GM11168 (cell line): ENCODE data around the gene IFI30.

Experiments
- in situ Hi-C: fragments of 300-500 bp; cut with MboI; formaldehyde crosslinking; loops from one replicate; pipeline ENCODE4 v1.12.0; 2022; ENCODE audit warnings: low sequenced_read_pairs; ENCODE audit not compliant: unreplicated experiment

IFI30 gene

DNA sequence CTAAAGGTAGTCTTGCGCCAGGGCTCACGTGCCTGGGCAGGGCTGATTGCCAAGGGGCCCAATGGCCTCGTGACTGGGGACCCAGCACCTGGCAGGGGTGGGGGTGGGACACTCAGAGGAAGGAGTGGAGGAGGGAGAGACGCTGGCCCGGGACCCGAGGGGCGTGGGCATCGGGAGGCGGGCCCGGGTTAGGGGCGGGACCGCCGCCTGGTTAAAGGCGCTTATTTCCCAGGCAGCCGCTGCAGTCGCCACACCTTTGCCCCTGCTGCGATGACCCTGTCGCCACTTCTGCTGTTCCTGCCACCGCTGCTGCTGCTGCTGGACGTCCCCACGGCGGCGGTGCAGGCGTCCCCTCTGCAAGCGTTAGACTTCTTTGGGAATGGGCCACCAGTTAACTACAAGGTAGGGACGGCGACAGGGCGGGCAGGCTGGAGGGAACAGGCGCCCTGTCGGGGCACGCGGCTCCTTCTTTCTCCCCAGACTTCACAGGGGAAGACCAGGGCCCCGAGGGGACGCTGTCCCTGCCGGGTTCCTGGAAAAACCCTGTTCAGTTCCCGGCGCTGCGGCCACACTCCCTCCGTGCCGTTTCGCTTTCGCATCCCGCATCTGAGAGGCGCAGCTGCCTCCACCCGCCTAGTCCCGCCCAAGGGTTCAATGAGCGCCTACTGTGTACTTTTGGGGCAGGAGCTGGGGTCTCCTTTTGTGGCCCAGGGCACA is at the start of gene IFI30:
Gene IFI30 (plus strand): TSS at position 242 of the 717 bp plus-strand sequence. CDS start 29 bp downstream, at position 271.
- in situ Hi-C loops, result no loop called here

GRCh38 chr19:18123819-18124218 is 49.8 kb upstream of the IFI30 start:
- in situ Hi-C loops, result no loop called here

DNA sequence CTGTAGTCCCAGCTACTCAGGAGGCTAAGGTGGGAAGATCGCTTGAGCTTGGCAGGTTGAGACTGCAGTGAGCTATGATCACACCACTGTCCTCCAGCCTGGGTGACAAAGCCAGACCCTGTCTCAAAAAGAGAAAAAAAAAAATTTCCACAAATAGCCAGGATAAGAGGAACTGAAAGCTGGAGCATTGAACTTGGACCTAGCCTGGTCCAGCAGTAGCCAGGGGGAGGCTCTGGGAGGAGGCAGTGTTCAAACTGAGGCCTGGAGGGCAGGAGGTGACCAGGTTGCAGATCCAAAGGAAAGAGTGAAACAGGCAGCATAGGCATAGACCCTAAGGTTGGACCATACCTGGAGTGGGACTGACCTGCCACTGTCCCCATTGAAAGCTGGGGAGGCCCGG is 47.5 kb upstream of the IFI30 start:
- in situ Hi-C loops, result no loop called here

- in situ Hi-C loops, result no loop called here
These were observed 45.6 kb upstream of the IFI30 start for GRCh38 chr19:18128044-18128443.

DNA sequence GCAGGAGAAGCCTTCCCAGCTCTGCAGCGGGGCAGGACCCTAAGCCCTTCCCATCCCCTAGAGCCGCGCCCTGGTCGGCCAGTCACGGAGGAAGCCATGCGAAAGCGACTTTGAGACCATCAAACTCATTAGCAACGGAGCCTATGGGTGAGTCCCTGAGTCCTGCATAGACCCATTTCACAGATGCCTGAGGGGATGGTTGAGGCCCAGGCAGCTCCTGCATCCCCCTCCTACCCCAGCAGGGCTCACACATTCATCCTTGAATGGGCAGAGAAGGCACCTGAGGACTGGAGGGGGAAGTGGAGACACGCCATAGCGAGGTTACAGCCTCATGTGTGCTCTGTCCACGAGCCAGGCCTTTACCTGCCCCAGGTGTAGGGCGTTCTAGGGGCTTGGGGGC is 44.8 kb upstream of the IFI30 start:
- in situ Hi-C loops, result no loop called here

DNA sequence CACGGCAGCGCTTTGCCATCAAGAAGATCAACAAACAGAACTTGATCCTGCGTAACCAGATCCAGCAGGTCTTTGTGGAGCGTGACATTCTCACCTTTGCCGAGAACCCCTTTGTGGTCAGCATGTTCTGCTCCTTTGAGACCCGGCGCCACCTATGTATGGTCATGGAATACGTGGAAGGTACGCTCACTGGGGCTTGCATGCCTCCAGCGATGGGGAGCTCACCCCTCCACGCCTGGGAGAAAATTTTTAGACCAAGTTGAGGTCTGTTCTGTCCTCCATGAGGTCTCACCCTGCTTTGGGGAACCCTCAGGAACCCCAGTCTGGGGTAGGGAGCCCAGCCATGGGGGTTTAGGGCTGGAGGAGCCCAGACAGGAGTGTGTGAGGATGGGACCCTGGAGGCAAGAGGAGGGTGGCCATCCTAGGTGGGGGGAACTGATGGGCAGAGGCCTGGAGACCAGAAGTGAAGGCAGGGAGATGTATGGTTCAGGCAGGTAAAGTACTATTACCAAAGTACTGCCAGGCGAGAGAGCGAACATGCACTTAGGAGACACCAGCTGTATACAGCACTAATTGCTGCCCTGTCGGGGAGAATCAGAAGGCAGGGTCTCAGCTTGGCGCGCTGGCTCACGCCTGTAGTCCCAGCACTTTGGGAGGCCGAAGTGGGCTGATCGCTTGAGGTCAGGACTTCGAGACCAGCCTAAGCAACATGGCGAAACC is 42.9 kb upstream of the IFI30 start:
- in situ Hi-C loops, result no loop called here

DNA sequence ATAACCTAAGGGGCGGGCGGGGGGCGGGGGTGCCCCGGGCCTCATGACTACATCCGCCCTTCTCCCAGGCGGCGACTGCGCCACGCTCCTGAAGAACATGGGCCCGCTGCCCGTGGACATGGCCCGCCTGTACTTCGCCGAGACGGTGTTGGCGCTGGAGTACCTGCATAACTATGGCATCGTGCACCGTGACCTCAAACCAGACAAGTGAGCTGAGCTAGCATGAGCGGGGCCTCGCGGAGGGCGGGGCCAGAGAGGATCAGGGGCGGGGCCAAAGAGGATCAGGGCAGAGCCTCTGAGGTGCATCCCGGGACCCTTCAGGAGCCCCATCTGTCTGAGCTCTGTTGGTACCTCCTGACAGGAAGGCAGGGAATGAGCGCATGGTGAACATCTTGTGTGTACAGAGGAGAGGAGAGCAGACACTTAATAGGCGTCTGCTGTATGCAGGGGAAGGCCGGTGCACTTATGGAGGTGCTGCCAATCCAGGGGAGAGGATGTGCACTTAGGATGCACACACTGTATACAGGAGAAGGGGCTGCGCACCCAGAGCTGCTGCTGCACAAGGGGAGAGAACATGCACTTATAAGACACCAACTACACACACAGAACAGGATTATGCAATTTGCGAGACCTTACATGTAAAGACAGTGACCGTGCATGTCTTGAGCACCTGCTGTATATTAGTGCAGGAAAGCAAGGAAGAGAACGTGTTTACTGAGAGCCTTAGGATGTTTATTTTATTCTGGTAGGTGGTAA is 41.6 kb upstream of the IFI30 start:
- in situ Hi-C loops, result no loop called here

DNA sequence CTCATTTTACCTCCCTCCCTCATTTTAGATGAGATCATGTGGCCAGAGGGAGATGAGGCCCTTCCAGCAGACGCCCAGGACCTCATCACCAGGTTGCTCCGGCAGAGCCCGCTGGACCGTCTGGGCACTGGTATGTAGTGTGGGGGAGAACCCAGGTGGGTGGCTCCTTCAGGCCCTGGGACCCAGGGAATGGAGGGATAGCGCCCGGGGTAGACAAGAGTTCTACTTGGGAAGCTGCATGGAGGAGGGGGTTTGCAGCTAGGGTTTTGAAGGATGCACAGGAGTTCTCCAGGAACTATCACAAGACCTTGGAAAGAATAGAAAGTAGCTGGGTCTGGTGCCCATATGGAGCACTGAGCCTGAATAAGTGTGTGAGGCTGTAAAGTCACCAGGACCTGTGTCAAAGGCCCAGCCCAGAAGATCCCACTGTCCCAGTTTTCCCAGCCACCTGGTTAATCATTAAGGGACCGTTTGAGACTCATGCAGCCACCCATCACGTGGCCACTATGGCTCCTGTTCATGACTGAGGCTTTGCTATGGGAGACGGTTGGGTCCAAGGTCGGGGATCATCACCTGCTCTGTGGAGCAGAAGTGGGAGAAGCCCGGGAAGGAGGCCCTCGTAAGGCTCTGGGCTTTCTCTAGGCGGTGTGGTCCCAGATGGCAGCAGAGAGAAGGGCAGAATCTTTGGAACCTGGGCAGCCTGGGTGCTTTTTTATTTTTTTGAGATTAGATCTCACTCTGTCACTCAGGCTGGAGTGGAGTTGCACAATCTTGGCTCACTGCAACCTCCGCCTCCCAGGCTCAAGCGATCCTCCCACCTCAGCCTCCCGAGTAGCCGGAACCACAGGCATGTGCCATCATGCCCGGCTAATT is 37.7 kb upstream of the IFI30 start:
- in situ Hi-C loops, result no loop called here

DNA sequence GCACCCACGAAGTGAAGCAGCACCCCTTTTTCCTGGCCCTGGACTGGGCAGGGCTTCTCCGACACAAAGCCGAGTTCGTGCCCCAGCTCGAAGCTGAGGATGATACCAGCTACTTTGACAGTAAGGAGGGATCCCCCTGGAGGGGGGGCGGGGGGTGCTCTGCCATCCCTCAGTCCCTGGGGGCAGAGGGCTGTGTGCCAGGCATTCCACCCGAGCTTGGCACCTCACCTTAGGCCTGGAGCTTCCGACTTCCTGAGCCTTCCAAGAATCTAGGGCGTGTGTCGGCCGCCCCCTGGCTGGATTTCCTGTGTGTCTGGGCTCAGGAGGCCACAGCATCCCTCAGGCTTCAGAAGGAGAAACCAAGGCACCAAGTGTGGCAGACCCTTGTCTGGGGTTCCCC is 36.4 kb upstream of the IFI30 start:
- in situ Hi-C loops, result no loop called here

DNA sequence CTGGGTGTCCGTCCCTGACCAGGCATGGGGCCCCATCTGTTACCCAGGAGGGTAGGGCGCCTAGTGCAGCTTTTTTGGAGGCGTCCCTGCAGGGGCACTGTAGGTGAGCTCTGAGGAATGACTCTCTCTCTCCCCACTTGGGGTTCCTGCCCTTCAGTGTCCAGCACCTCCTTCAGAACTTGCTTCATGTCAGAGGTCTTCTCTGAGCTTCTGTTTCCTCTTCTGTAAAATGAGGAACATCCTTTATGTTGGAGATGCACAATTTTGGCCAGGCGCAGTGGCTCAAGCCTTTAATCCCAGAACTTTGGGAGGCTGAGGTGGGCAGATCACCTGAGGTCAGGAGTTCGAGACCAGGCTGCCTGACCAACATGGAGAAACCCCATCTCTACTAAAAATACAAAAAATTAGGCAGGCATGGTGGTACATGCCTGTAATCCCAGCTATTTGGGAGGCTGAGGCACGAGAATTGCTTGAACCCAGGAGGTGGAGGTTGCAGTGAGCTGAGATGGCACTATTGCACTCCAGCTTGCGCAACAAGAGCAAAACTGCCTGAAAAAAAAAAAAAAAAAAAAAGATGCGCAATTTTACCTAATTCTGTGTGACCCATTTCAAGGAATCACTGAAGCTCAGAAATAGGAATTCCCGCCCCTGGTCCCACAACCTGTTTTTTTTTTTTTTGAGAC is 35.8 kb upstream of the IFI30 start:
- in situ Hi-C loops, result no loop called here

- in situ Hi-C loops, result no loop called here
These were observed 33.1 kb upstream of the IFI30 start for GRCh38 chr19:18140473-18140872.

GRCh38 chr19:18141031-18141430 is 32.6 kb upstream of the IFI30 start:
- in situ Hi-C loops, result no loop called here

- in situ Hi-C loops, result no loop called here
These were observed 29.7 kb upstream of the IFI30 start for GRCh38 chr19:18143902-18144301.

DNA sequence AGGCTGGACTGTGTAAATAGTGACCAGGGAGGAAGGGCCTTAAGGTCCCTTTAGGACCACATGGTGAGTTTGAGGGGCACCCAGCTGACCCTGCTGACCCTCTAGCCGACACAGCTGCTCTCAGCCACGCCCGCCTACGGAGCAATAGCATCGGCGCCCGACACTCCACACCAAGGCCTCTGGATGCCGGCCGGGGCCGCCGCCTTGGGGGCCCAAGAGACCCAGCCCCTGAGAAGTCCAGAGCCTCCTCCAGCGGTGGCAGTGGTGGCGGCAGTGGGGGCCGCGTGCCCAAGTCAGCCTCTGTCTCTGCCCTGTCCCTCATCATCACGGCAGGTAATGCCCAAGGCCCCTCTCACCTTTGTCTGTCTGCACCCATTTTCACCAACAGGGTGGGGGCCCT is 29.3 kb upstream of the IFI30 start:
- in situ Hi-C loops, result no loop called here

DNA sequence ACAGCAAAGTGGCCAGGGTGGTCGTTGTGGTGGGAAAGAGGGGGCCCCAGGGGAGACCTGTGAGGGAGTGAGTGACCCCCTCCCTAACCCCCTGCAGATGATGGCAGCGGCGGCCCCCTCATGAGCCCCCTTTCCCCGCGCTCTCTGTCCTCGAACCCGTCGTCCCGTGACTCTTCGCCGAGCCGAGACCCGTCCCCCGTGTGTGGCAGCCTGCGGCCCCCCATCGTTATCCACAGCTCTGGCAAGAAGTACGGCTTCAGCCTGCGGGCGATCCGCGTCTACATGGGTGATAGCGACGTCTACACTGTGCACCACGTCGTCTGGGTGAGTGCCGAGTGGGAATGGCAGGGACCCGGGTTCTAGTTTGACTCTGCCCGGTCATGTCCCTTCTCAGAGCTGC is 28.7 kb upstream of the IFI30 start:
- in situ Hi-C loops, result no loop called here

- in situ Hi-C loops, result no loop called here
These were observed 28.1 kb upstream of the IFI30 start for GRCh38 chr19:18145391-18145999.

DNA sequence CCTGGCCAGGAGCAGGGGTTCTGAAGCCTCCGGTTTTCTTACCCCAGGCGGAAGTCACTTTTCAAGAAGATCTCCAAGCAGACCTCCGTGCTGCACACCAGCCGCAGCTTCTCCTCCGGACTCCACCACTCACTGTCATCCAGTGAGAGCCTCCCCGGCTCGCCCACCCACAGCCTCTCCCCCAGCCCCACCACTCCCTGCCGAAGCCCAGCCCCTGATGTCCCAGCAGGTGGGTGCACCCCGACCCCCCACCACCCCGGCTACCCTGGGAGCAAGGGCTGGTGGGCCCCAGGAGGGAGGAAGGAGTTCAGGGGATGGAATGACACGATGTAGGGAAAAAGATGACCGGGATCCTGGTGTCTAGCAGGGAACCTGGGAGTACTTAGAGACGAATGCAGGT is 26.2 kb upstream of the IFI30 start:
- in situ Hi-C loops, result no loop called here

DNA sequence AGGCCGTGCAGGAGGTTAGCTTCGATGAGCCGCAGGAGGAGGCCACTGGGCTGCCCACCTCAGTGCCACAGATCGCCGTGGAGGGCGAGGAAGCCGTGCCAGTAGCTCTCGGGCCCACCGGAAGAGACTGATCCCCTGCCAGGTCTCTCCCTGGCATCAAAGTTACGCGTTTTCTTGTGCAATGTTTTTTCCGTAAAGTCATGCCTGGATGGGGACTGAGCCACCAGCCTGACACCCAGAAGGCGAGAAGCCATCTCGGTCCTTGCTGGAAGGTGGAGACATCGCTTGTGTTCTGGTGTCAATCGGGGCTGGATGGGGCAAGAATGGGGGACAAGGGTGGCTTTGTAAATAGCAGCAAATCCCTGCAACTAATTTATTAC is 24.0 kb upstream of the IFI30 start:
- in situ Hi-C loops, result no loop called here
